HG03066 (cell line): ENCODE data around the gene C3orf62.

Experiments
- ATAC-seq: cut with Tn5 transposase; IDR thresholded peaks from one replicate; pipeline ENCODE4 v1.9.1; 2021; ENCODE audit warnings: low read depth; ENCODE audit not compliant: unreplicated experiment

The C3orf62 gene

GRCh38 chr3:49276475-49277382 is at the start of gene C3orf62:
Gene C3orf62 (minus strand): TSS chr3:49277232. CDS start chr3:49276872, 360 bp downstream.
- no peak for ATAC-seq

GRCh38 chr3:49324768-49325167 is 47.7 kb upstream of the C3orf62 start:
- no peak for ATAC-seq

GRCh38 chr3:49316696-49317457 is 39.8 kb upstream of the C3orf62 start:
- no peak for ATAC-seq

DNA sequence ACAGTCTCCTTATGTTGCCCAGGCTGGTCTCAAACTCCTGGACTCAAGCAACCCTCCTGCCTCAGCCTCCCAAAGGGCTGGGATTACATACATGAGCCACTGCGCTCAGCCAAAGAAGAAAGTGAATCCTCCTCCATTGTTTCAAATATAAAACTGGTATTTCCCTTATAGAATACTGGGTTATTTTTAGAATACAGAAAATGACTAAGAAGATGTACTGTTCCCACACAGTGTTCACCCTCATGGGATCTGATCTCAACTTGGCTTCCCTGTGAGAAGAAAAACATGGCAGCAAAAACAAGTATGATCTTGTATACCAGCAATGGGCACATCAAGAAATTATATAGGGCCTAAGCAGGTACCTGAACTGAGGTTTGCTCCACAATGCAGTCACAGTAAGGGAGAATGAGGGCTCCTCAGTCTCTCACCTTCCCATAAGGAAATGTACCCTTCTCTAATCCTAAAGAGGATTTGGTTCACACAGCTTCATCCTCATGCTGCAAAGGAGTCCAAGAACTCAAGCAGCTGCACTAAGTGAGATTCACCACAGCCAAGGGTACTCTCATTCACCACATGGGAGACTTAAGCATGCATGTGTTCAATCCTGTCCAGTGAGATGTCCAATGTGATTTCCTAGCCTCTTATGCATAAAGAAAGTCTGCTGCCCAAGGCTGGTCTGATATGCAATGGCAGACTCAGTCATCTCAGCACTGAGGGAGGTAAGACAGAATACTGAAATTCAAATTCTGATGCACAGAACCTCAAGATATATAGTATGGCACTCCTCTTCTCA is 37.1 kb upstream of the C3orf62 start:
- no peak for ATAC-seq

- no peak for ATAC-seq
These were observed 34.3 kb upstream of the C3orf62 start for GRCh38 chr3:49311283-49311682.

GRCh38 chr3:49310677-49311076 is 33.6 kb upstream of the C3orf62 start:
- no peak for ATAC-seq

- ATAC-seq = no peak
These were observed 28.6 kb upstream of the C3orf62 start for GRCh38 chr3:49305608-49306007.

GRCh38 chr3:49302613-49303012 is 25.6 kb upstream of the C3orf62 start:
- no peak for ATAC-seq

- no peak for ATAC-seq
These were observed 23.6 kb upstream of the C3orf62 start for GRCh38 chr3:49300595-49300994.

- ATAC-seq = no peak
These were observed 21.5 kb upstream of the C3orf62 start for GRCh38 chr3:49298511-49298910.

DNA sequence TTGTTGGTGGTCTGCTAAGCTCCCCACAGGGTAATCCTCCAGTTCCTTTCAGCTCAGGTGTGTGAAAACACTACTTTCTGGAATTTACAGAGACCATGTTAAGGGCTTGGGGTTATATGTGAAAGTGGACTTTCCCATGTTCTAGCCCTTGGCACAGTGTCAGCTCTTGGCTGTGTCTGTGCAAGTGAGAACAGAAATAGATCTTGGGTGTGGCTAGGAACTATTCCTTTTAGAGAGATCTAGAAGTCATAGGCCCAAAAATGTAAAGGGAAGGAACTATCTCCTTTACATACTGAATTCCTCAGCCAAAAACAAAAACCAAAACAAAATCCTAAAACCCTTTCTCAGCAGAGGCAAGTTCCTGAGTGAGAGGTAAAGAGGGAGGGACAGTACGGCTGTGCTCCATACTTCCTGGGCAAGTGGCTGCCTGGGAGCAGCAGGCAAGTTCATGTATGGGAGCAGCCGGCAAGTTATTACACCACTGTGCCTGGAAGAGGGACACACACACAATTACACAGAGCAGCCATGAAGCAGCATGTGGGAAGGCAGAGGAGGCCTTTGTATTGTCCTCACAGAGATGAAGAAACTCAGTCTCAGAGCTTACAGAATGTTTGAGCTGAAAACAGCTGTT is 19.9 kb upstream of the C3orf62 start:
- ATAC-seq = no peak

DNA sequence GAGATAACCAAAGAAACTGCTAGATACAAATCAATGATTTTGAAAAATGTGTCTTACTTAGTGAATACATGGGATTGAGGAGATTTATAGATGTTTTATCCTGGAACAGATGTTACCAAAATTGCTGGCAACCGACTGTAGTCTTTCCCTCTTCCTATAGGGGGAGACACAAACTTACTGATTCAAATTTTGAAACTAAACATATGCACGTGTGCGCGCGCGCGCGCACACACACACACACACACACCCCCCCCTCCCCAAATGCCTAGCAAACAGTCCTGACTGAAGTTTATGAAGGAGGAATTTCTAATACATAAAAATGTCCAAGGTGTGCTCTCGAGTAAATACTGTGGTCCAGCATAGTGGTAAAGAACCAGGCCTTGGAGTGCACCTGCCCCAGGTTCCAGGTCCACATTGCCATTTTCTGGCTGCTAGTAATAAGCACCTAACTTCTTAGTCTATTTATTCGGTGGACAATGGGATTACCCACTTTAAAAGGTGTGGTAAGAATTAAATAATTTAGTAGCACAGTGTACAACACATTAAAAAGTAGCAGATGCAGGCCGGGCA is 18.5 kb upstream of the C3orf62 start:
- ATAC-seq = no peak

DNA sequence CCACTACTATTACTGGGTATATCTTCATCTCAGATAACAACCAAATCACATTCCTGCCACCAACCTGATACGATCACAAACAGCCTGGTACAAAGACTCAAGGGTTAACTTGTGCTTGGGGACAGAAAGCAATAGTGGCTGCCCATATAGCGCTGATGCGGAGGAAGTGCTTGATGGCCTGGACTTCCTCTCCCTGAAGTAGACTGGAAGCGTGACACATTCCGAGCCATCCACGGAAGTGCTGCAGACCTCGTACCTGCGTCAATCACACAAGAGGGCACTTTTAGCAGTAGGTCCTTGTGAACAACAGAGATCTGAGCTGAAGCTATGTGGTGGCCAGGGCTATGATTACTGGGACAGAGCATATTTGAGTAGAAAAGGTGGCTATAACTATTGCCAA is 17.3 kb upstream of the C3orf62 start:
- ATAC-seq = no peak

- ATAC-seq = no peak
These were observed 7.0 kb upstream of the C3orf62 start for GRCh38 chr3:49283997-49284396.

DNA sequence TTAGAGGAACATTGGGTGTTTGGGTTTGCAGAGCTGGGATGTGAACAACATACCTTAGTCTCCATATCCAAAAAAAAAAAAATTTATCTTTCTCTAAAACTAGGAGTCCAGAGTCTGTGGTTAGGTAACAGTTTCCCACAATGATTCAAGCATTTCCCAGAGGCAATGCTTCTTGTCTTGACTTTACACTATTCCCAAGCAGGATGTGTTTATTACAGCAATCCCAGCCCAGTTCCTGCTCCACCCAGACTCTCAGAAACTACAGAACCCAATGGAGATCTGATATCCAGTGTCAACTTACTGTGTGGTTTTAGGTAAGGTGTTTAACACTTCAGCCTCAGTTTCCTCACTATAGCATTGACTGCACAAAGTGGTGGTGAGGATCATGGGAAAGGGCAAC is 2.3 kb upstream of the C3orf62 start:
- ATAC-seq = no peak

- no peak for ATAC-seq
These were observed 1.5 kb upstream of the C3orf62 start for GRCh38 chr3:49278548-49278947.

GRCh38 chr3:49277383-49277775 is 347 bp upstream of the C3orf62 start:
- ATAC-seq = no peak

DNA sequence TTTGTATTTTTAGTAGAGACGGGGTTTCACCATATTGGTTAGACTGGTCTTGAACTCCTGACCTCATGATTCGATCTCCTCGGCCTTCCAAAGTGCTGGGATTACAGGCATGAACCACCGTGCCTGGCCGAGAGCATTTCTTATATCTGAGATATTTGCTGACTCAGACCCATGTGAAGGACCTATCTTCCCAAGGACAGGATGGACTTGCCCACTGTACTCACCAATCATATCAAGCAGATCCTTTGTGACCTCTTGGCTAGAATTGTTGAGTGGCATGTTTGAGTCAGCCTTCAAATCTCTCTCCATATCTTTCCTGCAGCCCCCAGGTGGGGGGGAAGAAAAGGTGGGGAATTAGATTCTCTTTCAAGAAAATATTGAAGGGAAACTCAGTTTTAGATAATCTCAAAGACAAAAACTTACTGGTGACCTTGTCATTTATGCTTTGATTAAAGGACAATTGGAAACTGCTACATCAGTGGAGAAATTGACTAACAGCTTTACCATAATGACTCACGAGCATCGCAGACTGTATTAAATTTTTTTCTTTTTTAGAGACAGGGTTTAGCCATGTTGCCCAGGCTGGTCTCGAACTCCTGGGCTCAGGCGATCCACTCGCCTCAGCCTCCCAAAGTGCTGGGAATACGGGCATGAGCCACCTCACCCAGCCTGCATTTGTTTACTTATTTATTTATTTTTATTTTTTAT is 3.1 kb downstream of the C3orf62 start:
- no peak for ATAC-seq

GRCh38 chr3:49271047-49271446 is 6.0 kb downstream of the C3orf62 start:
- ATAC-seq = no peak

DNA sequence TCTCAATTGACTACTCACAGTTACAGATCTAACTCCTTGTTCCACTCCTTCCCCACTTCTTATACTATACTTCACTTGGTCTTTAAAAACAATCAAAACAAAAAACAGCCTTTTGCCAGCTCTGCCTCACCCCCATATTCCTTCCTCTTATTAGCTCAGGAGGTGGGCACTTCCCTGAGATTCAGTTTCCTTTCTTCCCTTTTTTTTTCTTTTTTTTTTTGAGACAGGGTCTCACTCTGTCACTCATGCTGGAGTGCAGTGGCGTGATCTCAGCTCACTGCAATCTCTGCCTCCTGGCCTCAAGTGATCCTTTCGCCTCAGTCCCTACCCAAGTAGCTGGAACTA is 6.9 kb downstream of the C3orf62 start:
- ATAC-seq = no peak
